C4-2B (cell line): Measurements from ENCODE around the gene PTPRB.

Experiments used
- H3K27ac ChIP-seq: fragments of 450-650 bp; 2 replicates; pipeline ENCODE4 v1.5.1; 2017
- ZFX ChIP-seq: fragments of 450-650 bp; IDR thresholded peaks from 2 replicates; pipeline ENCODE4 v1.6.1; 2017
- TF ChIP-seq, protein P1 (sequence below): fragments of 450-650 bp; conservative IDR thresholded peaks from 2 replicates; pipeline ENCODE4 v1.5.1; 2017; ENCODE audit warnings: mild to moderate bottlenecking

Gene PTPRB

DNA sequence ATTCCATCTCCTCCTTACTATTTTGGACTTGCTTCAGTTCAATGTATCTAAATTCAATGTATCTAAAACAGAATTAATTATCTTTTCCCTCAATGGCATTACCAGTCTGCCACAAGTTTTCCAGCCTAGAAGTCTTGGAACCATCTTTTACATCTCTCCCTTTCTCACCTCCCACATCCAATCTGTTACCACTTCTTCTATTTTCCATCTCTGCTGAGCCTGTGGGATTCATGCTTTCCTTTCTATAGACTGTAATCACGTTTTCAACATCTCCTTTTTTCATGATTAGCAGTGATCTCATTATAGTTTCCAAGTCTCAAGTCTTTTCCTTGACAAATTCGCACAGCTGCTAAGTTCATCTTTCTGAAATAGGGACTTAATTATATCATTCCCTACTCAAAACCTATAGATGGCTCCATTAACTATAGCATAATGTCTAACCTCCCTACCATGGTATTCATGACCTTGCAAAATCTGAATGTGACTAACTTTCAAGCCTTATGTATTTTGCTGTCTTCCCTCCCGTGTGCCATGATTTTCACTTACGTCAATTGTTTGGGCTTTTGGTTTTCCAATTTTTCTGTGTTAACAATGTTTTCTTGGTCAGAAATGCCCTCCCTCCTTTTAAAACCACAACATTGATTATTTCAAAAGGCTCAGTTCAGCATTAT, 20.5 kb upstream of the PTPRB start:
- TF ChIP-seq, protein P1, sequence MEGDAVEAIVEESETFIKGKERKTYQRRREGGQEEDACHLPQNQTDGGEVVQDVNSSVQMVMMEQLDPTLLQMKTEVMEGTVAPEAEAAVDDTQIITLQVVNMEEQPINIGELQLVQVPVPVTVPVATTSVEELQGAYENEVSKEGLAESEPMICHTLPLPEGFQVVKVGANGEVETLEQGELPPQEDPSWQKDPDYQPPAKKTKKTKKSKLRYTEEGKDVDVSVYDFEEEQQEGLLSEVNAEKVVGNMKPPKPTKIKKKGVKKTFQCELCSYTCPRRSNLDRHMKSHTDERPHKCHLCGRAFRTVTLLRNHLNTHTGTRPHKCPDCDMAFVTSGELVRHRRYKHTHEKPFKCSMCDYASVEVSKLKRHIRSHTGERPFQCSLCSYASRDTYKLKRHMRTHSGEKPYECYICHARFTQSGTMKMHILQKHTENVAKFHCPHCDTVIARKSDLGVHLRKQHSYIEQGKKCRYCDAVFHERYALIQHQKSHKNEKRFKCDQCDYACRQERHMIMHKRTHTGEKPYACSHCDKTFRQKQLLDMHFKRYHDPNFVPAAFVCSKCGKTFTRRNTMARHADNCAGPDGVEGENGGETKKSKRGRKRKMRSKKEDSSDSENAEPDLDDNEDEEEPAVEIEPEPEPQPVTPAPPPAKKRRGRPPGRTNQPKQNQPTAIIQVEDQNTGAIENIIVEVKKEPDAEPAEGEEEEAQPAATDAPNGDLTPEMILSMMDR = no peak
- no peak for TF ChIP-seq ZFX
- no peak overlapping the region for H3K27ac ChIP-seq

DNA sequence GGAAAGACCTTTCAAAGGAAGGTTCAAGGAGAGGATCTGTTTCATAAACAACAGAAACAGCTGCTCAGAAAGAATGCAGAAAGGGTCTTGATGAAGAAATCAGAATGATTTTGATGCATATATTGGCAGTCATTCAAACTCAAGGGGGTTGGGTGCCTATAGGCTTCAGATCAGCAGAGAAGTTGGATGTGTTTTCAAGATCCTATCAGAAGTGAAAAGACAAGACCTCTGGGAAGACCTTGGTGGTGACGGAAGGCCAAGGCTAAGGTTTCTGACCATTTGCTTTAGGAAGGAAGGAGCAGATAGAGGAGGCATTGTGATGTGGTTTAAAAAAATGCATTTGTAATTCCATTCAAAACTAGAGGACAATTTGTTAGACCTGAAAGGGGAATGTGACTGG, 15.2 kb upstream of the PTPRB start:
- no peak overlapping the region for H3K27ac ChIP-seq
- TF ChIP-seq ZFX = no peak
- TF ChIP-seq, protein P1 = no peak

GRCh38 chr12:70648831-70649230, 11.6 kb upstream of the PTPRB start:
- no peak overlapping the region for H3K27ac ChIP-seq
- TF ChIP-seq, protein P1 = no peak
- no peak for TF ChIP-seq ZFX

DNA sequence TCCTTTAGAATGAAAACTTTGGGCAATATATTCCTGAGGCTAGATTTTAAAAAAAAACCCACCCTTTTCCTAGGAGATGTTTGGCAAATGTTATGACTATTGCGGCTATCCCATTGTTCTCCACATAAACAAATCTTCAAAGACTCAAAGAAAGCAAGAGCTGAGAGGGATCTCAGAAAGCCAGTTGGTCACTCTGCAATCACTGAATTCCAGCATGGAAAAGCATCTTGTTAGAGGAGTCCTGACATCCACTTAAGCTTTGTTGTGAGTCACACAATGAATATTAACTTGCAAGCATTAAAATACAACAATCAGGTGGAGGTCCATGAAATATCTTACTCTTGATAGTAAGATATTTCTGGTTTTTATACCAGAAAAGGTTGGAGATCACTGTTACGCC, 11.0 kb upstream of the PTPRB start:
- H3K27ac ChIP-seq = no peak overlapping the region
- TF ChIP-seq, protein P1 = no peak
- TF ChIP-seq ZFX = no peak

DNA sequence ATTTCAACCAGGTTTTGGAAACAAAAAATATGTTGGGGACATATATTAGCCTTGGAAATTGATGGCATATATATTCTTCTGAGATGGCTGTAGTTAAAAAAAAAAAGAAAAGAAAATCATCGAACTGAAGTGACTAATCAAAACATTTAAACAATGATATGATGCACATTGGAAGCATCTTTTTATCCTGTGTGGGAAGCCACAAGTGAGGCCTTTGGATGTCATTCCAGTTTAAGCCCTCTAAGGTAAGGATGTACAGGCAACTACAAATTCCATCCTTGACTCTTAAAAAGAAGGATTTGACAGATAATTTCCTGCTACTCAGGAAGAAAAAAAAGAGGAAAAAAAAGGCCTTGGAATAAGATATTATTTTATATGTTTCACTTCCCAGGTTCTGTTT, 9.6 kb upstream of the PTPRB start:
- TF ChIP-seq, protein P1 = no peak
- no peak for TF ChIP-seq ZFX
- no peak overlapping the region for H3K27ac ChIP-seq

DNA sequence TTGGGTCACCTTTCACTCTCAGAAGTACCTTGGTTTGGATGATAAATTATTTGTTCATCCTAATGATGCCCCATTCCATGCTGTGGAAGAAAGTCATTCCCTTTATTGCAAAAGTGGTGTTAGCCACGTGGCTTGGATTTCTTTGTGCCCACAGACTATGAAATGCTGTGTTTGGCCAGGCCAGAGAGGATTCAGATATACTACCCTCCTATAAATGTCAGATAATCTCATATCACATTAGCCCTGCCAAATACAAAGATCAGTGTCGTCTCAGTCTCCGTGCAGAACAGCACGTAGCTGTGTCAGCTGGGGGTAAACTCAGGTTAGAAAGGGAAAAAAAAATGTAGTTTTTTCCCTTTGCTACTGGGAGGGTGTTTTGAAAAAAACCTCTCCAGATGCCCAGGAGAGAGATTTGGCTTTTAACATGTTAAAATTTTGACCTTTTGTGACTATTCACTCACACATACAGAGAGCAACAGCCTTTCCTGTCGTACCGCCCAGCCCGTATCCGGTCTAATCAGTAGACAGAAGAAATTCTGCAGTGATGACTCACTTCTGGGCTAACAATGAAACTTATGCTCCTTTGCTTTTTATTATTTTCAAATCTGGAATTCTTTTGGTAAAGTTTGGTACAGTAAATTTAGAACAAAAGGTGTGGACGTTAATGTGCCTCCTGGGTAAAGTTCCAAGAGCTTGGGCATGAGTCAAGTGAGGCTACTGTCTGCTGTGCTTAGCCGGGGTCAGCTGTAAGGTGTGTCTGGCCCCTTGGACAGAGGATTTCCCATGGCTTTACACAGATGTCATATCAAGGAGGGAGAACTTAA, 8.5 kb upstream of the PTPRB start:
- TF ChIP-seq ZFX = no peak
- TF ChIP-seq, protein P1 = no peak
- H3K27ac ChIP-seq = peak overlapping the region; percentile 64; the same call in 1 of the 2 replicates

- peak overlapping the region; percentile 64; the same call in 1 of the 2 replicates for H3K27ac ChIP-seq
Measured at GRCh38 chr12:70644861-70645260, 7.6 kb upstream of the PTPRB start.

More at GRCh38 chr12:70644861-70645260, 7.6 kb upstream of the PTPRB start:
- TF ChIP-seq, protein P1 = no peak
- no peak for TF ChIP-seq ZFX
